ENCODE results near the gene BCAR3. TPM values are rescaled to one million over a fixed set of nuclear protein-coding genes. Genes with fewer than 3 reads are reported as not detected.

The BCAR3 gene
- total RNA-seq, 2 experiments from 2014 or later, result 3.1 to 3.9 TPM

- no peak overlapping the region for H3K27ac Mint-ChIP-seq
- H3K9me3 Mint-ChIP-seq, result no peaks in the 10 kb centered on the region
- H3K4me3 Mint-ChIP-seq, result no peak overlapping the region
- no peaks in the 10 kb centered on the region for H3K4me1 Mint-ChIP-seq
- ChIA-PET CTCF (no interaction called here), POLR2A (no interaction called here)
- no peak for DNase-seq
- no peaks in the 10 kb centered on the region for H3K36me3 Mint-ChIP-seq (ENCODE audit: low read depth)
- H3K27me3 Mint-ChIP-seq, result peaks cover 4% of the 10 kb centered on the region
These were observed 155.2 kb downstream of the BCAR3 start for GRCh38 chr1:93526431-93526830.

GRCh38 chr1:93525431-93525830 is 156.2 kb downstream of the BCAR3 start:
- Mint-ChIP-seq H3K36me3 (ENCODE audit: low read depth) (no peaks in the 10 kb centered on the region), H3K4me3 (no peak overlapping the region), H3K9me3 (no peaks in the 10 kb centered on the region), H3K27ac (no peak overlapping the region), H3K27me3 (peaks cover 4% of the 10 kb centered on the region), H3K4me1 (no peaks in the 10 kb centered on the region)
- ChIA-PET POLR2A (no interaction called here), CTCF (no interaction called here)
- DNase-seq, result no peak

- no peak for DNase-seq
- H3K27me3 Mint-ChIP-seq, result peaks cover 7% of the 10 kb centered on the region
- H3K4me1 Mint-ChIP-seq, result no peaks in the 10 kb centered on the region
- ChIA-PET CTCF (no interaction called here), POLR2A (no interaction called here)
- no peak overlapping the region for H3K4me3 Mint-ChIP-seq
- no peaks in the 10 kb centered on the region for H3K36me3 Mint-ChIP-seq (ENCODE audit: low read depth)
- H3K9me3 Mint-ChIP-seq, result no peaks in the 10 kb centered on the region
- no peak overlapping the region for H3K27ac Mint-ChIP-seq
These were observed 158.9 kb downstream of the BCAR3 start for GRCh38 chr1:93522721-93523120.

GRCh38 chr1:93521618-93522017 is 160.0 kb downstream of the BCAR3 start:
- no peak overlapping the region for H3K27ac Mint-ChIP-seq
- H3K27me3 Mint-ChIP-seq, result peaks cover 7% of the 10 kb centered on the region
- no peak for DNase-seq
- H3K9me3 Mint-ChIP-seq, result no peaks in the 10 kb centered on the region
- ChIA-PET CTCF (no interaction called here), POLR2A (no interaction called here)
- H3K4me3 Mint-ChIP-seq, result no peak overlapping the region
- no peaks in the 10 kb centered on the region for H3K4me1 Mint-ChIP-seq
- H3K36me3 Mint-ChIP-seq (ENCODE audit: low read depth), result no peaks in the 10 kb centered on the region

- ChIA-PET CTCF (no interaction called here), POLR2A (no interaction called here)
- H3K36me3 Mint-ChIP-seq (ENCODE audit: low read depth), result no peaks in the 10 kb centered on the region
- no peak for DNase-seq
- no peak overlapping the region for H3K4me3 Mint-ChIP-seq
- H3K27me3 Mint-ChIP-seq, result peaks cover 4% of the 10 kb centered on the region
- no peaks in the 10 kb centered on the region for H3K4me1 Mint-ChIP-seq
- H3K27ac Mint-ChIP-seq, result no peak overlapping the region
- H3K9me3 Mint-ChIP-seq, result no peaks in the 10 kb centered on the region
These were observed 162.3 kb downstream of the BCAR3 start for GRCh38 chr1:93519199-93519829.

GRCh38 chr1:93518516-93518915 is 163.1 kb downstream of the BCAR3 start:
- ChIA-PET POLR2A (no interaction called here), CTCF (no interaction called here)
- H3K36me3 Mint-ChIP-seq (ENCODE audit: low read depth), result no peaks in the 10 kb centered on the region
- DNase-seq, result no peak
- no peaks in the 10 kb centered on the region for H3K9me3 Mint-ChIP-seq
- peaks cover 4% of the 10 kb centered on the region for H3K27me3 Mint-ChIP-seq
- no peak overlapping the region for H3K27ac Mint-ChIP-seq
- H3K4me3 Mint-ChIP-seq, result no peak overlapping the region
- no peaks in the 10 kb centered on the region for H3K4me1 Mint-ChIP-seq

- H3K4me3 Mint-ChIP-seq, result no peak overlapping the region
- POLR2A ChIA-PET, result no interaction called here
- peaks cover 4% of the 10 kb centered on the region for H3K27me3 Mint-ChIP-seq
- DNase-seq, result no peak
- no peak overlapping the region for H3K27ac Mint-ChIP-seq
- no peaks in the 10 kb centered on the region for H3K4me1 Mint-ChIP-seq
- no peaks in the 10 kb centered on the region for H3K36me3 Mint-ChIP-seq (ENCODE audit: low read depth)
- H3K9me3 Mint-ChIP-seq, result no peaks in the 10 kb centered on the region
- CTCF ChIA-PET, result no interaction called here
These were observed 165.5 kb downstream of the BCAR3 start for GRCh38 chr1:93516164-93516563.

Other genes with a start within 250 kb of the BCAR3 start
- under 1 TPM; 0.15 to 0.30 TPM for gene FNBP1L, start 233.7 kb downstream of the BCAR3 start, total RNA-seq
- gene DNTTIP2, start 197.4 kb upstream of the BCAR3 start, total RNA-seq, result 10 to 100 TPM; 65.2 to 66.6 TPM
- gene GCLM, start 227.6 kb upstream of the BCAR3 start, total RNA-seq, result 10 to 100 TPM; 40.1 to 42.1 TPM

Data from activated CD4-positive, alpha-beta memory T cell treated with anti-CD3 and anti-CD28 coated beads, Interleukin-2, amount 10 ng/mL, durations not matched to agents 7 days and 5 days (primary cell).